HG03575 (cell line): ENCODE measurements around the gene FAM20C.
"Not testable (repeated sequence)": the region's sequence is repeated elsewhere in the genome, so short reads cannot be mapped to it uniquely, and the experiment has no call there.

Source experiments
- ATAC-seq: cut with Tn5 transposase; IDR thresholded peaks from one replicate; pipeline ENCODE4 v1.9.1; 2021; ENCODE audit not compliant: unreplicated experiment, insufficient number of reproducible peaks, low FRiP score; ENCODE audit errors: extremely low read depth

Gene FAM20C

GRCh38 chr7:170551-171363 is 21.6 kb upstream of the FAM20C start:
- ATAC-seq: no peak

GRCh38 chr7:171364-171904 is 20.9 kb upstream of the FAM20C start:
- ATAC-seq: no peak

- no peak for ATAC-seq
Observed at GRCh38 chr7:171912-172515, 20.4 kb upstream of the FAM20C start.

- no peak for ATAC-seq
Observed at GRCh38 chr7:173209-173918, 19.0 kb upstream of the FAM20C start.

GRCh38 chr7:174716-175115 is 17.7 kb upstream of the FAM20C start:
- no peak for ATAC-seq

GRCh38 chr7:175955-176354 is 16.4 kb upstream of the FAM20C start:
- ATAC-seq: no peak

GRCh38 chr7:176381-176780 is 16.0 kb upstream of the FAM20C start:
- no peak for ATAC-seq

- ATAC-seq: no peak
Observed at GRCh38 chr7:176786-177459, 15.4 kb upstream of the FAM20C start.

GRCh38 chr7:178444-178843 is 13.9 kb upstream of the FAM20C start:
- no peak for ATAC-seq

- ATAC-seq: no peak
Observed at GRCh38 chr7:179209-179681, 13.1 kb upstream of the FAM20C start.

GRCh38 chr7:179948-180694 is 12.2 kb upstream of the FAM20C start:
- no peak for ATAC-seq

- ATAC-seq: no peak
Observed at GRCh38 chr7:181738-182137, 10.6 kb upstream of the FAM20C start.

GRCh38 chr7:182502-182901 is 9.9 kb upstream of the FAM20C start:
- ATAC-seq: not testable (repeated sequence)

GRCh38 chr7:183496-184292 is 8.7 kb upstream of the FAM20C start:
- no peak for ATAC-seq

GRCh38 chr7:184294-185264 is 7.8 kb upstream of the FAM20C start:
- no peak for ATAC-seq

GRCh38 chr7:186516-187113 is 5.8 kb upstream of the FAM20C start:
- ATAC-seq: no peak
